ENCODE data around the gene ZNF853. TPM values are rescaled to one million over a fixed set of nuclear protein-coding genes. Genes with fewer than 3 reads are reported as not detected.

ZNF853 gene
- total RNA-seq = 1 to 10 TPM in 1 of 2 donors, under 1 TPM in 1; 0.67 to 3.0 TPM
- under 1 TPM; 0.04 to 0.35 TPM for polyA plus RNA-seq

- no peak within 1 kb of the TSS for H3K27ac ChIP-seq (ENCODE audit: low read depth in 1 of 2, low read length in 2 of 2)
- no peak within 1 kb of the TSS for H3K9ac ChIP-seq (ENCODE audit: low read depth in 1 of 2, low read length in 2 of 2)
- TF ChIP-seq SP1 (IDR thresholded peaks at IDR 0.05) (no peak), ATF3 (IDR thresholded peaks at IDR 0.05) (no peak), YY1 (IDR thresholded peaks at IDR 0.05) (no peak), NR2F2 (IDR thresholded peaks at IDR 0.05) (no peak), FOXA2 (IDR thresholded peaks at IDR 0.05) (no peak), FOXA1 (IDR thresholded peaks at IDR 0.05) (no peak), RAD21 (IDR thresholded peaks at IDR 0.05) (no peak), GABPA (IDR thresholded peaks at IDR 0.05 in 1 of 2, conservative IDR thresholded peaks at IDR 0.05 in 1 of 2) (no peak), RXRA (IDR thresholded peaks at IDR 0.05) (no peak), TAF1 (conservative IDR thresholded peaks at IDR 0.05) (no peak), HNF4G (IDR thresholded peaks at IDR 0.05) (no peak), JUND (IDR thresholded peaks at IDR 0.05) (no peak), HNF4A (conservative IDR thresholded peaks at IDR 0.05) (no peak), CTCF (IDR thresholded peaks at IDR 0.05; ENCODE audit: low read depth, low read length, missing input control) (no peak), EGR1 (IDR thresholded peaks at IDR 0.05; ENCODE audit: low read depth in 2 of 2) (no peak)
- TF ChIP-seq, protein P1, sequence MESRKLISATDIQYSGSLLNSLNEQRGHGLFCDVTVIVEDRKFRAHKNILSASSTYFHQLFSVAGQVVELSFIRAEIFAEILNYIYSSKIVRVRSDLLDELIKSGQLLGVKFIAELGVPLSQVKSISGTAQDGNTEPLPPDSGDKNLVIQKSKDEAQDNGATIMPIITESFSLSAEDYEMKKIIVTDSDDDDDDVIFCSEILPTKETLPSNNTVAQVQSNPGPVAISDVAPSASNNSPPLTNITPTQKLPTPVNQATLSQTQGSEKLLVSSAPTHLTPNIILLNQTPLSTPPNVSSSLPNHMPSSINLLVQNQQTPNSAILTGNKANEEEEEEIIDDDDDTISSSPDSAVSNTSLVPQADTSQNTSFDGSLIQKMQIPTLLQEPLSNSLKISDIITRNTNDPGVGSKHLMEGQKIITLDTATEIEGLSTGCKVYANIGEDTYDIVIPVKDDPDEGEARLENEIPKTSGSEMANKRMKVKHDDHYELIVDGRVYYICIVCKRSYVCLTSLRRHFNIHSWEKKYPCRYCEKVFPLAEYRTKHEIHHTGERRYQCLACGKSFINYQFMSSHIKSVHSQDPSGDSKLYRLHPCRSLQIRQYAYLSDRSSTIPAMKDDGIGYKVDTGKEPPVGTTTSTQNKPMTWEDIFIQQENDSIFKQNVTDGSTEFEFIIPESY (IDR thresholded peaks at IDR 0.05) = no peak
- TF ChIP-seq, protein P2, sequence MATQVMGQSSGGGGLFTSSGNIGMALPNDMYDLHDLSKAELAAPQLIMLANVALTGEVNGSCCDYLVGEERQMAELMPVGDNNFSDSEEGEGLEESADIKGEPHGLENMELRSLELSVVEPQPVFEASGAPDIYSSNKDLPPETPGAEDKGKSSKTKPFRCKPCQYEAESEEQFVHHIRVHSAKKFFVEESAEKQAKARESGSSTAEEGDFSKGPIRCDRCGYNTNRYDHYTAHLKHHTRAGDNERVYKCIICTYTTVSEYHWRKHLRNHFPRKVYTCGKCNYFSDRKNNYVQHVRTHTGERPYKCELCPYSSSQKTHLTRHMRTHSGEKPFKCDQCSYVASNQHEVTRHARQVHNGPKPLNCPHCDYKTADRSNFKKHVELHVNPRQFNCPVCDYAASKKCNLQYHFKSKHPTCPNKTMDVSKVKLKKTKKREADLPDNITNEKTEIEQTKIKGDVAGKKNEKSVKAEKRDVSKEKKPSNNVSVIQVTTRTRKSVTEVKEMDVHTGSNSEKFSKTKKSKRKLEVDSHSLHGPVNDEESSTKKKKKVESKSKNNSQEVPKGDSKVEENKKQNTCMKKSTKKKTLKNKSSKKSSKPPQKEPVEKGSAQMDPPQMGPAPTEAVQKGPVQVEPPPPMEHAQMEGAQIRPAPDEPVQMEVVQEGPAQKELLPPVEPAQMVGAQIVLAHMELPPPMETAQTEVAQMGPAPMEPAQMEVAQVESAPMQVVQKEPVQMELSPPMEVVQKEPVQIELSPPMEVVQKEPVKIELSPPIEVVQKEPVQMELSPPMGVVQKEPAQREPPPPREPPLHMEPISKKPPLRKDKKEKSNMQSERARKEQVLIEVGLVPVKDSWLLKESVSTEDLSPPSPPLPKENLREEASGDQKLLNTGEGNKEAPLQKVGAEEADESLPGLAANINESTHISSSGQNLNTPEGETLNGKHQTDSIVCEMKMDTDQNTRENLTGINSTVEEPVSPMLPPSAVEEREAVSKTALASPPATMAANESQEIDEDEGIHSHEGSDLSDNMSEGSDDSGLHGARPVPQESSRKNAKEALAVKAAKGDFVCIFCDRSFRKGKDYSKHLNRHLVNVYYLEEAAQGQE (IDR thresholded peaks at IDR 0.05) = no peak
- 5% methylated on average over 91 of the region's 91 CpGs for WGBS
- H3K36me3 ChIP-seq (ENCODE audit: control insufficient read depth in 4 of 4, insufficient read depth in 3 of 4, low read depth in 1 of 4, low read length in 3 of 4) = no peaks in the 10 kb centered on the region
- peaks cover 0 to 7% (median 5%) of the 10 kb centered on the region in 4 donors for H3K4me1 ChIP-seq (ENCODE audit: control insufficient read depth in 4 of 4, insufficient read depth in 4 of 4, low read length in 3 of 4)
- DNase-seq (ENCODE audit: low spot score) = no peak
- no peaks in the 10 kb centered on the region for H3K9me3 ChIP-seq (ENCODE audit: control insufficient read depth in 4 of 4, low read length in 3 of 4)
- H3K4me3 ChIP-seq (ENCODE audit: low read depth in 1 of 3, low read length in 3 of 3) = peak within 1 kb of the TSS in 1 of 3 donors; percentile 59
- peaks cover 0 to 4% (median 3%) of the 10 kb centered on the region in 4 donors for H3K27me3 ChIP-seq (ENCODE audit: control insufficient read depth in 4 of 4, insufficient read depth in 4 of 4, low read length in 3 of 4)
Measured at GRCh38 chr7:6614953-6615722, at the start of gene ZNF853. ZNF853 (plus strand) TSS chr7:6615610; CDS start chr7:6616175, 565 bp downstream.

All from liver (tissue), 9 donors.